ENCODE results near the gene FCAMR. TPM values are rescaled to one million over a fixed set of nuclear protein-coding genes. Genes with fewer than 3 reads are reported as not detected.

The FCAMR gene, protein sequence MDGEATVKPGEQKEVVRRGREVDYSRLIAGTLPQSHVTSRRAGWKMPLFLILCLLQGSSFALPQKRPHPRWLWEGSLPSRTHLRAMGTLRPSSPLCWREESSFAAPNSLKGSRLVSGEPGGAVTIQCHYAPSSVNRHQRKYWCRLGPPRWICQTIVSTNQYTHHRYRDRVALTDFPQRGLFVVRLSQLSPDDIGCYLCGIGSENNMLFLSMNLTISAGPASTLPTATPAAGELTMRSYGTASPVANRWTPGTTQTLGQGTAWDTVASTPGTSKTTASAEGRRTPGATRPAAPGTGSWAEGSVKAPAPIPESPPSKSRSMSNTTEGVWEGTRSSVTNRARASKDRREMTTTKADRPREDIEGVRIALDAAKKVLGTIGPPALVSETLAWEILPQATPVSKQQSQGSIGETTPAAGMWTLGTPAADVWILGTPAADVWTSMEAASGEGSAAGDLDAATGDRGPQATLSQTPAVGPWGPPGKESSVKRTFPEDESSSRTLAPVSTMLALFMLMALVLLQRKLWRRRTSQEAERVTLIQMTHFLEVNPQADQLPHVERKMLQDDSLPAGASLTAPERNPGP
- total RNA-seq (ENCODE audit: unreplicated experiment): not detected
- long read RNA-seq: 0 reads

DNA sequence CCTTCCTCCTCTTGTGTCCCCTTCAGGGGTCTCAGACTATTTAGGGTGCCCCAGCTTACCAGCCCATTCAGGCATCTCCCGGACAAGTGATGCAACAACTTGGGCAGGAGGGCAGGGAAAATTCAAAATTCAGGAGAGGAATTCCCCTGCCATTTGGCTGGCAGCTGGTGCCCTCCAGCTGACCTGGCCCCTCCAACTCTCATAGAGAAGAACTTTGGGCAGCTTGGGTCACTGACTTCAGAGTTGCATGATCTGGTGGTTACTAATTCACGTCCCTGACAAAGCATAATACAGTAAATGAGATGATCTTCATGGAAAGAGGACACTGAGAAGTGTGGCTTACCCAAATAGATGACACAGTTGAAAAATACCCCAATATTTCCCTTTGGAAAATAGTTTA, at the start of gene FCAMR:
Gene FCAMR, minus strand, starts transcription at position 15 of the 400 bp plus-strand sequence. CDS start 335 bp downstream, outside the sequence.
- DNase-seq (ENCODE audit: low spot score): no peak
- H3K27me3 Mint-ChIP-seq (ENCODE audit: unreplicated experiment): peaks cover 3% of the 10 kb centered on the region
- H3K27ac Mint-ChIP-seq (ENCODE audit: unreplicated experiment): no peak within 1 kb of the TSS
- TF ChIP-seq, protein P1, sequence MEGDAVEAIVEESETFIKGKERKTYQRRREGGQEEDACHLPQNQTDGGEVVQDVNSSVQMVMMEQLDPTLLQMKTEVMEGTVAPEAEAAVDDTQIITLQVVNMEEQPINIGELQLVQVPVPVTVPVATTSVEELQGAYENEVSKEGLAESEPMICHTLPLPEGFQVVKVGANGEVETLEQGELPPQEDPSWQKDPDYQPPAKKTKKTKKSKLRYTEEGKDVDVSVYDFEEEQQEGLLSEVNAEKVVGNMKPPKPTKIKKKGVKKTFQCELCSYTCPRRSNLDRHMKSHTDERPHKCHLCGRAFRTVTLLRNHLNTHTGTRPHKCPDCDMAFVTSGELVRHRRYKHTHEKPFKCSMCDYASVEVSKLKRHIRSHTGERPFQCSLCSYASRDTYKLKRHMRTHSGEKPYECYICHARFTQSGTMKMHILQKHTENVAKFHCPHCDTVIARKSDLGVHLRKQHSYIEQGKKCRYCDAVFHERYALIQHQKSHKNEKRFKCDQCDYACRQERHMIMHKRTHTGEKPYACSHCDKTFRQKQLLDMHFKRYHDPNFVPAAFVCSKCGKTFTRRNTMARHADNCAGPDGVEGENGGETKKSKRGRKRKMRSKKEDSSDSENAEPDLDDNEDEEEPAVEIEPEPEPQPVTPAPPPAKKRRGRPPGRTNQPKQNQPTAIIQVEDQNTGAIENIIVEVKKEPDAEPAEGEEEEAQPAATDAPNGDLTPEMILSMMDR (IDR thresholded peaks at IDR 0.05; ENCODE audit: unreplicated experiment): no peak
- H3K4me1 Mint-ChIP-seq (ENCODE audit: unreplicated experiment): peaks cover 8% of the 10 kb centered on the region
- H3K4me3 Mint-ChIP-seq (ENCODE audit: unreplicated experiment): no peak within 1 kb of the TSS
- H3K9me3 Mint-ChIP-seq (ENCODE audit: unreplicated experiment): no peaks in the 10 kb centered on the region
- H3K36me3 Mint-ChIP-seq (ENCODE audit: low read depth, unreplicated experiment): no peaks in the 10 kb centered on the region

DNA sequence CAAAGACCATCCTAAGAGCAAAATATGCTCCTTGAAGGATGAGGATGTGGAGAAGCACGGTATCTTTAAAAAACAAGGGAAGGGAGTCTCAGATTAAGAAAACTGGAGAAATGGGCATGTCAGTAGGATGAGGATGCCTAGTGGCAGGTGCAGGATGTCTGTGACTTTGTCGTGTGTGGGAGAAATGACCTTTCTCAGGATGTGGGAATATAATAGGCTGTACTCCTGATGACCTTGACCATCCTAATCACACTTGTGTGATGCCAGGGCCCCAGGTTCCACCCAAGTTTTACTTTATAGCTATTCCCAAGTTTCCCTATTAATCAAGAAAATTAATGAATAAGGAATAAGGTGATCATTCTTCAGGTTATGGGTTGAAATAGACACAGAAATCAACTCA, 49.4 kb upstream of the FCAMR start:
- Mint-ChIP-seq H3K27me3 (ENCODE audit: unreplicated experiment) (peaks cover 5% of the 10 kb centered on the region), H3K4me1 (ENCODE audit: unreplicated experiment) (no peaks in the 10 kb centered on the region), H3K4me3 (ENCODE audit: unreplicated experiment) (no peak overlapping the region), H3K27ac (ENCODE audit: unreplicated experiment) (no peak overlapping the region), H3K9me3 (ENCODE audit: unreplicated experiment) (no peaks in the 10 kb centered on the region), H3K36me3 (ENCODE audit: low read depth, unreplicated experiment) (no peaks in the 10 kb centered on the region)
- TF ChIP-seq, protein P1 (IDR thresholded peaks at IDR 0.05; ENCODE audit: unreplicated experiment): no peak
- DNase-seq (ENCODE audit: low spot score): no peak

DNA sequence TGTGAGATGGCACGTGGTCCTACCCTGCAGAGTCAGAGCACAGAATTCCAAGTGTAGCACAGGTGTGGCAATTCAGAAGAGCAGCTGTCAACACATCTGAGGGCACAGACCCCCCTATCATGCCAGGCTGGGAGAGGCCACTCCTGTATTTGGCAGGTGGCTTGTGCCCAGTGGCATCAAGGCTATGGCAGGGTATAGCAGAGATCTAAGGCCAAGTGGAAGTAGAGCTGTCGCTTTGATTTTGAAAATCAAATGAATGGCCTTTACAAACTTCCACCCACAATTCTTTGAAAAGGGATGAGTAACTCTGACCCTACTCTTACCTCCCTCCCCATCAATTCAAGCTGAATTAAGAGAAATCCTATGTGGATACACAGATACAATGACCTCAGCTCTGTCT, 48.9 kb upstream of the FCAMR start:
- DNase-seq (ENCODE audit: low spot score): no peak
- Mint-ChIP-seq H3K36me3 (ENCODE audit: low read depth, unreplicated experiment) (no peaks in the 10 kb centered on the region), H3K27me3 (ENCODE audit: unreplicated experiment) (peaks cover 5% of the 10 kb centered on the region), H3K4me1 (ENCODE audit: unreplicated experiment) (no peaks in the 10 kb centered on the region), H3K9me3 (ENCODE audit: unreplicated experiment) (no peaks in the 10 kb centered on the region), H3K27ac (ENCODE audit: unreplicated experiment) (no peak overlapping the region), H3K4me3 (ENCODE audit: unreplicated experiment) (no peak overlapping the region)
- TF ChIP-seq, protein P1 (IDR thresholded peaks at IDR 0.05; ENCODE audit: unreplicated experiment): no peak

DNA sequence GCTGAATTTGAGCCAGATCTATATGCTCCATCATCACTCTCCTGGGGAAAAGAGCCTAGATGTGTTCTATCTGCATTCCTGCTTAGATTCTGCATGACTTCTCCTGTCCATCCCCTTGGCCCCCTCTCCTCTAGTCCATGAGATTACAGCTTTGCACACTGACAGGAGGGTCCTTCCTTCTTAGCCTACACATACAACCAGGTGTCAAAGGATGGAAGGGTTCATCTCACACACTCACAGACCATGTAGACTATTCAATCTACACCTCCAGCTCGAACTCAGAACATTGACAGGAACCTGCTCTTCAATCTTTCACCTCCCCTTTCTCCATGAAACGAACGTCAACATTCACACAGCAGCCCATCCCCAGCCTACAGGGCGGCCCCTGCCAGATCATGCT, 48.4 kb upstream of the FCAMR start:
- no peak for DNase-seq (ENCODE audit: low spot score)
- no peaks in the 10 kb centered on the region for H3K4me1 Mint-ChIP-seq (ENCODE audit: unreplicated experiment)
- TF ChIP-seq, protein P1 (IDR thresholded peaks at IDR 0.05; ENCODE audit: unreplicated experiment): no peak
- H3K27ac Mint-ChIP-seq (ENCODE audit: unreplicated experiment): no peak overlapping the region
- H3K9me3 Mint-ChIP-seq (ENCODE audit: unreplicated experiment): no peaks in the 10 kb centered on the region
- H3K4me3 Mint-ChIP-seq (ENCODE audit: unreplicated experiment): no peak overlapping the region
- H3K36me3 Mint-ChIP-seq (ENCODE audit: low read depth, unreplicated experiment): no peaks in the 10 kb centered on the region
- peaks cover 5% of the 10 kb centered on the region for H3K27me3 Mint-ChIP-seq (ENCODE audit: unreplicated experiment)
